HG02981 (cell line): ENCODE measurements around the gene CCDC34.
"Not testable (repeated sequence)": the region's sequence is repeated elsewhere in the genome, so short reads cannot be mapped to it uniquely, and the experiment has no call there.

Experiments
- ATAC-seq: cut with Tn5 transposase; IDR thresholded peaks from one replicate; pipeline ENCODE4 v1.9.1; 2021; ENCODE audit warnings: mild to moderate bottlenecking, moderate library complexity; ENCODE audit not compliant: unreplicated experiment

CCDC34 gene

GRCh38 chr11:27363576-27364117, 632 bp upstream of the CCDC34 start:
- no peak for ATAC-seq

- no peak for ATAC-seq
Observed at GRCh38 chr11:27361649-27362431, 1.2 kb downstream of the CCDC34 start.

GRCh38 chr11:27358296-27358695, 4.7 kb downstream of the CCDC34 start:
- no peak for ATAC-seq

GRCh38 chr11:27357250-27357649, 5.8 kb downstream of the CCDC34 start:
- no peak for ATAC-seq

GRCh38 chr11:27356624-27357222, 6.3 kb downstream of the CCDC34 start:
- ATAC-seq: no peak

GRCh38 chr11:27355575-27356104, 7.4 kb downstream of the CCDC34 start:
- ATAC-seq: no peak

- no peak for ATAC-seq
Observed at GRCh38 chr11:27354359-27354965, 8.6 kb downstream of the CCDC34 start.

- ATAC-seq: no peak
Observed at GRCh38 chr11:27353593-27354358, 9.2 kb downstream of the CCDC34 start.

- no peak for ATAC-seq
Observed at GRCh38 chr11:27352781-27353180, 10.2 kb downstream of the CCDC34 start.

- ATAC-seq: no peak
Observed at GRCh38 chr11:27350511-27350910, 12.5 kb downstream of the CCDC34 start.

GRCh38 chr11:27349919-27350318, 13.1 kb downstream of the CCDC34 start:
- no peak for ATAC-seq

- ATAC-seq: no peak
Observed at GRCh38 chr11:27348340-27348873, 14.6 kb downstream of the CCDC34 start.

- no peak for ATAC-seq
Observed at GRCh38 chr11:27347359-27348339, 15.4 kb downstream of the CCDC34 start.

- no peak for ATAC-seq
Observed at GRCh38 chr11:27339941-27340340, 23.1 kb downstream of the CCDC34 start.

GRCh38 chr11:27334764-27335163, 28.3 kb downstream of the CCDC34 start:
- ATAC-seq: not testable (repeated sequence)

GRCh38 chr11:27331981-27332380, 31.0 kb downstream of the CCDC34 start:
- ATAC-seq: no peak

GRCh38 chr11:27330633-27331270, 32.3 kb downstream of the CCDC34 start:
- ATAC-seq: no peak

- ATAC-seq: no peak
Observed at GRCh38 chr11:27329867-27330632, 33.0 kb downstream of the CCDC34 start.
